Motor neuron (in vitro differentiated cells): ENCODE measurements around the gene AP2A1. TPM values are rescaled to one million over a fixed set of nuclear protein-coding genes. Genes with fewer than 3 reads are reported as not detected.

Experiments used
- ATAC-seq, 8 experiments: fragments of 200-7000 bp; cut with Tn5 transposase; replicated peaks in 6 of 8; 2 replicates each; pipeline ENCODE4 v1.8.0; 2021; ENCODE audit warnings: mild to moderate bottlenecking in 8 of 8, moderate library complexity in 8 of 8
- H3K27ac ChIP-seq, 2 donors: fragments of 250-450 bp; sonication (Bioruptor Pico); 2 replicates each; pipeline ENCODE4 v1.9.0; 2021; ENCODE audit warnings: antibody characterized with exemption in 2 of 2, mild to moderate bottlenecking in 2 of 2, moderate library complexity in 1 of 2
- H3K4me1 ChIP-seq, 2 donors: fragments of 250-450 bp; sonication (Bioruptor Pico); replicated peaks in 1 of 2; 2 replicates each; pipeline ENCODE4 v1.6.1; 2021; ENCODE audit warnings: antibody characterized with exemption in 2 of 2, mild to moderate bottlenecking in 2 of 2, moderate library complexity in 1 of 2
- H3K4me3 ChIP-seq, 5 donors: fragments of 250-450 bp; sonication (Bioruptor Pico); 2 replicates each; pipeline ENCODE4 v1.9.0; 2021; ENCODE audit warnings: antibody characterized with exemption in 5 of 5, mild to moderate bottlenecking in 5 of 5, moderate library complexity in 4 of 5
- WGBS, 10 experiments: fragments of 450-650 bp; shearing (Covaris generic); methylation state at CpG; one replicate each; pipeline ENCODE4 v1.0.0; 2022; 5-methylcytosine and 5-hydroxymethylcytosine counted together
- in situ Hi-C, 9 experiments: fragments of 400-800 bp; cut with MboI; loops; one replicate each; pipeline ENCODE4 v1.15.0; 2021; ENCODE audit warnings: low sequenced_read_pairs in 9 of 9, low pct_unique_long_range_greater_than_20kb in 2 of 9; ENCODE audit not compliant: unreplicated experiment in 9 of 9
- total RNA-seq, 8 experiments: library from RNA; unstranded; fragments of 300-600 nt; gene quantifications; 2 replicates each; pipeline versions ENCODE4 v1.2.3 to v1.2.4, GENCODE V29; 2022

Gene AP2A1
- total RNA-seq, 8 experiments from 2014 or later = 58.6 to 76.4 (median 71.7) TPM

DNA sequence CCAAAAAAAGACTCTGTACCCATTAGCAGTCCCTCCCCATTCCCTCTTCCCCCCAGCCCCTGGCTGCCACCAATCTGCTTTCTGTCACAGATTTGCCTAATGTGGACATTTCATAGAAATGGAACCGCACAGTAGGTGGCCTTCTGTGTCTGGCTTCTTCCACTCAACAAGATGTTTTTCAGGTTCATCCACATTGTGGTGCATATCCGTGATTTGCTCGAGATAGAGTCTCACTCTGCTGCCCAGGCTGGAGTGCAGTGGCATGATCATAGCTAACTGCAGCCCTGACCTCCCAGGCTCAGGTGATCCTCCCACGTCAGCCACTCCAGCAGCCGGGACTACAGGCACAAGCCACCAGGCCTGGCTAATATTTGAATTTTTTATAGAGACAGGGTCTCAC is 20.9 kb downstream of the AP2A1 start:
- no peaks in the 10 kb centered on the region for H3K4me1 ChIP-seq
- WGBS, 10 experiments = 92 to 100% (median 100%) methylated on average over 2 to 4 of the region's 5 CpGs; no CpG with 5 or more reads in 7 of the 10 experiments
- no peak overlapping the region for H3K27ac ChIP-seq
- in situ Hi-C loops = no loop called here
- no peak overlapping the region for H3K4me3 ChIP-seq
- ATAC-seq = no peak

DNA sequence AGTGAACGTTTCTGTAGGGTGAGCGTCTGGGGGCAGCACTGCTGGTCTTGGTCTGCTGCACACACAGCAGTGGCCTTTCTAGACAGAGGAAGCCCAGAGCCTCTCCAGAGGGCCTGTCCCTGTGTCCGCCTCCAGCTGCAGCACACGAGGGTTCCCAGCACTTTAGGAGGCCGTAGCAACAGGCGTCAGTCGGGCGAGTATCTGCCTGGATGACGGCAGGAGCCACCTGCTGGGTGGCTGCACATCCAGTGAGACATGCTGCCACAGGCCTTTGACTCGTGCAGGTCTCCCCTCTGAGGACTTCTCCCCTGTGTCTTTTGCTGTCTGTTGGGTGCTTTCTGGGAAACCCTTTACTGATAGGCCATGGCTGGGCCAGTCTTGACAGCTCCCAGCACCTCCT is 22.1 kb downstream of the AP2A1 start:
- H3K4me3 ChIP-seq = no peak overlapping the region
- no peak for ATAC-seq
- no peak overlapping the region for H3K27ac ChIP-seq
- H3K4me1 ChIP-seq = no peaks in the 10 kb centered on the region
- WGBS, 10 experiments = 65 to 83% (median 78%) methylated on average over 1 to 7 of the region's 10 CpGs; no CpG with 5 or more reads in 6 of the 10 experiments
- in situ Hi-C loops = no loop called here

DNA sequence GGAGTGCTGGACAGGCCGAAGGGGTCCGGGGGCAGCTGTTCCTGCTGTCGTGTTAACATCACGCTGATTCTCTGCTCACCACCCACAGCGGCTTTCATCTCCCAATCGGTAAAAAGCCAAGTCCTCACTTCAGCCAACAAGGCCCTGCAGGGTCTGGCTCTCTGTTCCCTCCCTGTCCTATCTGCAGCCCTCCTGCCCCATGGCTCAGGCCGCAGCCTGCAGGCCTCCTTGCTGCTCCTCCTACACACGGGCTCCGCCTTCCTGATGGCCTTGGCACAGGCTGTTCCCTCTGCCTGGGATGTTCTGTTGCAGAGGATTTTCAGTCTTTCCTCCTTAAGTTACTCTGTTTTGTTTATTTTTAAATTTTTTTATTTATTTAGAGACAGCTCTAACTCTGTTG is 24.1 kb downstream of the AP2A1 start:
- 14 to 86% (median 70%) methylated on average over 1 to 6 of the region's 9 CpGs; no CpG with 5 or more reads in 6 of the 10 experiments for WGBS, 10 experiments
- in situ Hi-C loops = no loop called here
- peak in 2 of 8 experiments; percentile 19 to 44 for ATAC-seq
- no peak overlapping the region for H3K27ac ChIP-seq
- H3K4me1 ChIP-seq = no peaks in the 10 kb centered on the region
- H3K4me3 ChIP-seq = no peak overlapping the region

DNA sequence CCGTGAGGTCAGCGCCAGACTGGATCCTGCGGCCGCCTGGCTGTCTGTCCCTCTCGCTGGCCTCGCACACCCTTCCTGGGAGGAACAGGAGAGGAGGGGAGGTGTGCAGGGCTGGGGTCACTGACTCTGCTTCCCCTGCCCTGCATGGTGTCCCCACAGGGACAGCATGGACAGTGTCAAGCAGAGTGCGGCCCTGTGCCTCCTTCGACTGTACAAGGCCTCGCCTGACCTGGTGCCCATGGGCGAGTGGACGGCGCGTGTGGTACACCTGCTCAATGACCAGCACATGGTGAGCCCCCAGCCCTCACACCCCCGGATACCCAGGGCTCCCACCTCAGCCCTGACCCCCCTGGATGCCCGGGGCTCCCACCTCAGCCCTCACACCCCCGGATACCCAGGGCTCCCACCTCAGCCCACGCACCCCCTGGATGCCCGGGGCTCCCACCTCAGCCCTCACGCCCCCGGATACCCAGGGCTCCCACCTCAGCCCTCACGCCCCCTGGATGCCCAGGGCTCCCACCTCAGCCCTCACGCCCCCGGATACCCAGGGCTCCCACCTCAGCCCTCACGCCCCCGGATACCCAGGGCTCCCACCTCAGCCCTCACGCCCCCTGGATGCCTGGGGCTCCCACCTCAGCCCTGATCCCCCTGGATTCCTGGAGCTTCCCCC is 25.1 kb downstream of the AP2A1 start:
- no peak overlapping the region for H3K27ac ChIP-seq

DNA sequence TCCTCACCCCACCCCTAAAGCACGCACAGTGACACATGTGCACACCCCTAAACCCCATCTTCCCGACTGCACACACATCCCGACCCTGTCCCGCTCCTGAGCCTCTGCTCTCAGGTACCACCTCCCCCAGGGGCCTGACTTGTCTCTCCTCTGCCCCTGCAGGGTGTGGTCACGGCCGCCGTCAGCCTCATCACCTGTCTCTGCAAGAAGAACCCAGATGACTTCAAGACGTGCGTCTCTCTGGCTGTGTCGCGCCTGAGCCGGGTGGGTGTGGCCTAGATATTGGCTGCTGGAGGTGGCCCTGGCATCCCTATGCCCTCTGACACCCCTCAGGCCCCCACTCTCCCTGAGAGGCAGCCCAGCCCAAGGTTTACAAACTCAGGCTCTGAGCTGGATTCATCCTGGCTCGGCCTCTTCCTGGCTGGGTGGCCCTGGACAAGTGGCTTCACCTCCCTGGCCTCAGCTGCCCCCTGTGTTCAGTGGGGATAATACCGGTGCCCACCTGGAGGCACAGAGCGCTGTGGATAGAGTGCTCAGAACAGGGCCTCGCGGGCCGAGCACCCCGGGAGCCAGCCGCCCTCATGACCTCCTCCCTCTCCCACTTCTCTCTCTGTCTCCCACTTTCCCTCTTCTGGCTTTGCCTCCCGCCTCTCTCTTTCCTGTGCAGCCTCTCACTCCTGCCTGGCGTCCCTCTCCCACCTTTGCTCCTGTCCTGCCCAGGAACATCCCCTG is 26.2 kb downstream of the AP2A1 start:
- H3K27ac ChIP-seq = no peak overlapping the region
- in situ Hi-C loops = no loop called here
- no peaks in the 10 kb centered on the region for H3K4me1 ChIP-seq
- ATAC-seq = peak in 6 of 8 experiments; percentile 10 to 30 (median 24)
- 93 to 100% (median 97%) methylated on average over 1 to 9 of the region's 22 CpGs; no CpG with 5 or more reads in 6 of the 10 experiments for WGBS, 10 experiments
- no peak overlapping the region for H3K4me3 ChIP-seq

More for the DNA sequence above, 25.1 kb downstream of the AP2A1 start:
- in situ Hi-C loops = no loop called here
- H3K4me1 ChIP-seq = no peaks in the 10 kb centered on the region
- WGBS, 10 experiments = 82% methylated on average over 6 of the region's 26 CpGs; no CpG with 5 or more reads in 9 of the 10 experiments
- no peak overlapping the region for H3K4me3 ChIP-seq
- no peak for ATAC-seq

DNA sequence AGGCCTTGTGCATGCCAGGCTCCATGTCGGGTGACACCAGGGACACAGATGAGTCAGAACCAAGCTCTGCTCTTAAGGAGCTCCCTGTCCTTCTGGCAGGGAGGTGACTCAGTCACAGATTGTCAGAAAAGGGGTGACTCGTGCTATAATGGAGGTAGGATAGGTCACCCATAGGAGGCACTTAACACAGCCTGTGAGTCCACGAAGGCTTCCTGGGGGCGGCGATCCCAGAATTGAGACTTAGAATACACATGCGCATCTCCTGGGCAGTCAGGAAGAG is 26.7 kb downstream of the AP2A1 start:
- H3K4me3 ChIP-seq = no peak overlapping the region
- in situ Hi-C loops = no loop called here
- H3K27ac ChIP-seq = no peak overlapping the region
- no peaks in the 10 kb centered on the region for H3K4me1 ChIP-seq
- WGBS, 10 experiments = 40 to 100% (median 68%) methylated on average over 1 to 4 of the region's 6 CpGs; no CpG with 5 or more reads in 4 of the 10 experiments
- peak; percentile 53 to 87 (median 68) for ATAC-seq

DNA sequence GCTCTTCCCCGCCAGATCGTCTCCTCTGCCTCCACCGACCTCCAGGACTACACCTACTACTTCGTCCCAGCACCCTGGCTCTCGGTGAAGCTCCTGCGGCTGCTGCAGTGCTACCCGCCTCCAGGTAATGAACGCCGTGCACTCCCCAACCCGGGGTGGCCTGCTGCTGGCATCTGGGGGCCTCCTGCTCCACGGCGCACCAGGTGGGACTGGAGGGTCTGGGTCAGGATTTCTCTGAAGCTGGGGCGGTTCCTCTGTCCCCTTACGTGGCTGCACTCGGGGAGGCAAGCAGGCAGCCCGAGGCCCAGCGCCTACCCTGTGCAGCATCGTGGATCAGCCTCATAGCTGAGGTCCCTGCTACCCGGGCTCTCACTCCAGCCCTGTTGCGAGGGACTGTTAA is 28.8 kb downstream of the AP2A1 start:
- Histone ChIP-seq H3K4me1 (no peaks in the 10 kb centered on the region), H3K27ac (no peak overlapping the region), H3K4me3 (no peak overlapping the region)
- 97 to 100% methylated on average over 1 to 6 of the region's 20 CpGs; no CpG with 5 or more reads in 8 of the 10 experiments for WGBS, 10 experiments
- in situ Hi-C loops = no loop called here
- ATAC-seq = no peak

DNA sequence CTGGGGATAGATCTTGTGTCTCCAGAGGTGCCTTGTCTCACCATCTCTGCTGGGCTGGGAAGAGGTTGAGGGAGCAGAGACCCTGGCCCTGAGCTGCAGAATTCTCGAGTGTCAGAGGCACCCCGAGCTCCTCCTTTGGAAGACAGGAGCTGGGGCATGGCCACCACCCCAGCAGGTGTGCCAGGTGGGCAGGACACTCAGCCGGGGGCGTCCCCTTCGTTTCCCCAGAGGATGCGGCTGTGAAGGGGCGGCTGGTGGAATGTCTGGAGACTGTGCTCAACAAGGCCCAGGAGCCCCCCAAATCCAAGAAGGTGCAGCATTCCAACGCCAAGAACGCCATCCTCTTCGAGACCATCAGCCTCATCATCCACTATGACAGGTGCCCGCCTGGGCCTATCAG is 31.8 kb downstream of the AP2A1 start:
- in situ Hi-C loops = no loop called here
- WGBS, 10 experiments = 80 to 100% (median 97%) methylated on average over 1 to 3 of the region's 11 CpGs; no CpG with 5 or more reads in 6 of the 10 experiments

DNA sequence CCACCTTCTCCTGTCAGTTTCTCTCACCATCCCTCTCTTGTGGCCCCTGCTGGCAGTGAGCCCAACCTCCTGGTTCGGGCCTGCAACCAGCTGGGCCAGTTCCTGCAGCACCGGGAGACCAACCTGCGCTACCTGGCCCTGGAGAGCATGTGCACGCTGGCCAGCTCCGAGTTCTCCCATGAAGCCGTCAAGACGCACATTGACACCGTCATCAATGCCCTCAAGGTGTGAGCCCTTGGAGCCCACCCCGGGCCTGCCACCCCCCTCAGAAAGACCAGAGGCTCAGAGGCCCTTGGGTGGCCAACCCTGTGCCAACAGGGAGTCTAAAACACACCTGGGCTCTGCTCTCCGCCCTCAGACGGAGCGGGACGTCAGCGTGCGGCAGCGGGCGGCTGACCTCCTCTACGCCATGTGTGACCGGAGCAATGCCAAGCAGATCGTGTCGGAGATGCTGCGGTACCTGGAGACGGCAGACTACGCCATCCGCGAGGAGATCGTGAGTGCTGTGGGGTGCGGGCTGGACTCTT is 32.5 kb downstream of the AP2A1 start:
- H3K4me1 ChIP-seq = peaks cover 15 to 20% of the 10 kb centered on the region in 2 donors
- in situ Hi-C loops = no loop called here
- WGBS, 10 experiments = 60 to 91% methylated on average over 1 to 15 of the region's 28 CpGs; no CpG with 5 or more reads in 8 of the 10 experiments
- no peak overlapping the region for H3K4me3 ChIP-seq
- ATAC-seq = no peak
- no peak overlapping the region for H3K27ac ChIP-seq

More for the DNA sequence above, 31.8 kb downstream of the AP2A1 start:
- H3K4me3 ChIP-seq = no peak overlapping the region
- H3K4me1 ChIP-seq = peaks cover 15 to 20% of the 10 kb centered on the region in 2 donors
- H3K27ac ChIP-seq = no peak overlapping the region
- no peak for ATAC-seq

DNA sequence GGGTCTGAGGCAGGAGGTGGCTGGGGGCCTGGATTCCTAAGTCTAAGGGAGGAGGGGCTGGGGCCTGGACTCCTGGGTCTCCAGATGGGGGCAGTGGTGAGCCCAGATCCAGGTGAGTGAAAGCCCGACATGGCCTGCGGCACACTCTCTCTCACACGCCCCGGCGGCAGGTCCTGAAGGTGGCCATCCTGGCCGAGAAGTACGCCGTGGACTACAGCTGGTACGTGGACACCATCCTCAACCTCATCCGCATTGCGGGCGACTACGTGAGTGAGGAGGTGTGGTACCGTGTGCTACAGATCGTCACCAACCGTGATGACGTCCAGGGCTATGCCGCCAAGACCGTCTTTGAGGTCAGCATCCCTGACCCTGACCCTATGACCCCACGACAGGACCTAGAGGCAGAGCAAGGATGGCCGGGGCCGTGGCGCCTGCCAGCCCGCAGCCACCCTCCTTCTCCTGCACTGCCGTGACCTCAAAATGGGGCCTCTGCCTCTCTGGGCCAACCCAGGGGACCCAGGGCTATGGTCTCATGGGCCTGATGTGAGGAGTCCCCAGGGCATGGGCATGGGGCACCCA is 33.1 kb downstream of the AP2A1 start:
- no peak for ATAC-seq
- Histone ChIP-seq H3K27ac (no peak overlapping the region), H3K4me3 (no peak overlapping the region), H3K4me1 (peaks cover 15 to 20% of the 10 kb centered on the region in 2 donors)
- no CpG with 5 or more reads among the region's 25 CpGs for WGBS, 10 experiments
- in situ Hi-C loops = no loop called here

DNA sequence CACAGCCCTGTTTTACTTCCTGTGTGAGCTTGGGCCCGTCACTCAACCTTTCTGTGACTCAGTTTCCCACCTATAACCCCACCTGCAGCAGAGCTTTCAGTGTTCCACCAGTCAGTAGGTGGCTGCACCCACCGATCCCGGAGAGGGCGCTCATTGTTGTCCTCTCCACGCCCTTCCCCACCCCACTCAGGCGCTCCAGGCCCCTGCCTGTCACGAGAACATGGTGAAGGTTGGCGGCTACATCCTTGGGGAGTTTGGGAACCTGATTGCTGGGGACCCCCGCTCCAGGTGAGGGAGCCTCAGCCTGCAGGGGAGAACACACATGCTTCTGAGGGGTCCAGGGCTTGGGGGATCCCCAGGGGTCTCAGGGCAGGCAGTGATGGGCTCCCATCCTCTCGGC is 34.0 kb downstream of the AP2A1 start:
- Histone ChIP-seq H3K4me1 (peaks cover 15 to 20% of the 10 kb centered on the region in 2 donors), H3K27ac (peak overlapping the region; percentile 82 to 86), H3K4me3 (no peak overlapping the region)
- in situ Hi-C loops = no loop called here
- no peak for ATAC-seq
- WGBS, 10 experiments = 60 to 100% (median 99%) methylated on average over 1 to 6 of the region's 10 CpGs; no CpG with 5 or more reads in 4 of the 10 experiments

DNA sequence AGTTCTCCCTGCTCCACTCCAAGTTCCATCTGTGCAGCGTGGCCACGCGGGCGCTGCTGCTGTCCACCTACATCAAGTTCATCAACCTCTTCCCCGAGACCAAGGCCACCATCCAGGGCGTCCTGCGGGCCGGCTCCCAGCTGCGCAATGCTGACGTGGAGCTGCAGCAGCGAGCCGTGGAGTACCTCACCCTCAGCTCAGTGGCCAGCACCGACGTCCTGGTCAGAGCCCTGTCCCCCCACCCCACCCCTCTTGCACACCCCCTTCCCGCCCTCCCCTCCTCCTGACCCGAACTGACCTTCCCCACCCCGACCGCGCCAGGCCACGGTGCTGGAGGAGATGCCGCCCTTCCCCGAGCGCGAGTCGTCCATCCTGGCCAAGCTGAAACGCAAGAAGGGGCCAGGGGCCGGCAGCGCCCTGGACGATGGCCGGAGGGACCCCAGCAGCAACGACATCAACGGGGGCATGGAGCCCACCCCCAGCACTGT is 34.6 kb downstream of the AP2A1 start:
- WGBS, 10 experiments = 100% methylated on average over 1 of the region's 32 CpGs; no CpG with 5 or more reads in 9 of the 10 experiments
- peak in 1 of 8 experiments; percentile 0 for ATAC-seq
- Histone ChIP-seq H3K4me3 (peak overlapping the region in 4 of 5 donors; percentile 34 to 43 (median 38)), H3K27ac (peak overlapping the region; percentile 82 to 86), H3K4me1 (peaks cover 15 to 20% of the 10 kb centered on the region in 2 donors)
- in situ Hi-C loops = no loop called here
